Urinary bladder (tissue), 4 donors: ENCODE data around the gene ASIC3. TPM values are rescaled to one million over a fixed set of nuclear protein-coding genes. Genes with fewer than 3 reads are reported as not detected.
"Not testable (repeated sequence)": the region's sequence is repeated elsewhere in the genome, so short reads cannot be mapped to it uniquely, and the experiment has no call there.

Experiments
- DNase-seq: peaks from one replicate; pipeline ENCODE4 v3.0.0-alpha.2; 2015; ENCODE audit errors: extremely low spot score
- H3K27ac ChIP-seq: one replicate; pipeline ENCODE4 v1.5.1; 2013; ENCODE audit warnings: low read depth, mild to moderate bottlenecking, moderate library complexity
- H3K36me3 ChIP-seq: one replicate; pipeline ENCODE4 v1.6.1; 2013; ENCODE audit warnings: mild to moderate bottlenecking, moderate library complexity; ENCODE audit not compliant: insufficient read depth
- H3K4me1 ChIP-seq: one replicate; pipeline ENCODE4 v1.6.1; 2013; ENCODE audit warnings: mild to moderate bottlenecking, moderate library complexity; ENCODE audit not compliant: insufficient read depth
- H3K4me3 ChIP-seq: one replicate; pipeline ENCODE4 v1.5.1; 2013; ENCODE audit warnings: low read depth, low read length
- WGBS: extraction: QIAGEN DNeasy Blood & Tissue Kit; methylation state at CpG from one replicate; pipeline ENCODE4 v1.1.7; 2013; 5-methylcytosine and 5-hydroxymethylcytosine counted together
- polyA plus RNA-seq: library from polyadenylated mRNA; stranded (reverse); fragments of 200-250 nt; gene quantifications from one replicate; pipeline ENCODE4 v1.2.3, GENCODE V29; 2013
- total RNA-seq: library from RNA; depleted of rRNA; stranded (reverse); fragments of >200 nt; gene quantifications from one replicate; pipeline ENCODE4 v1.2.3, GENCODE V29; 2014
- donor health status: healthy with polysubstance abuse.
- donor health status: healthy.

ASIC3 gene
- total and polyA plus RNA-seq, 2 donors, result 1.1 to 2.0 TPM

DNA sequence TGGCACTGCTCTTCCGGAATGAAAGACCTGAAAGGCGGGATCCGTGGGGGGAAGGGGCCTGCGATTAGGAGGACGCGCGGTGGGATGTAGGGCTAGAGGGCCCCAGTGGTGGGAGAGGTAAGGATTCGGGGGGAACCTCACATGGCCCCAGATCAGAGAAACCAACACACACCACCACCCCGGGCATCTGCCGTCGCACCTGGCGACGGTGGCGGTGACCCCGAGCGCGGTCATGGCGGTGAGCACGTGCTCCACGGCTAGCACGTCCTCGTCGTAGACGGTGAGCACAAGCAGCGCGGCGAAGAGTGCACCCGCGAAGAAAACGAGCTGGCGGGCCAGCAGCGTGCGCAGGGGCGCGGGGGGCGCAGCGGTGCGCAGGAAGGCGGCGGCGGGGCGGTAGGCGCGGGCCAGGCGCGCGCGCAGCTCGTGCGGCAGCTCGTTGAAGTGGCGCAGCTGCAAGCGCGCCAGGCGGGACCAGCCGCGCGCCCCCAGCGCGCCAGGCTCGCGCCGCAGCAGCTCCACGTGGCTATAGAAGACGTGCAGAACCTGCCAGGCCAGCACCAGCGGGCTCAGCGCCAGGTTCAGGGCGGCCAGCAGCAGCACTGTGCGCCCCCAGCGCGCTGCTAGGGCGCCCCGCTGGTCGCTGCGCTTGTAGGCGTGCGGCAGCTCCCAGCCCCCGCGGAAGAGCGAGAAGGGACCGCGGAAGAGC, 29.8 kb upstream of the ASIC3 start:
- under 1% methylated on average over 82 of the region's 82 CpGs for WGBS
- Histone ChIP-seq H3K27ac (no peak overlapping the region), H3K36me3 (no peaks in the 10 kb centered on the region), H3K4me1 (no peaks in the 10 kb centered on the region), H3K4me3 (no peak overlapping the region)
- DNase-seq, result no peak

DNA sequence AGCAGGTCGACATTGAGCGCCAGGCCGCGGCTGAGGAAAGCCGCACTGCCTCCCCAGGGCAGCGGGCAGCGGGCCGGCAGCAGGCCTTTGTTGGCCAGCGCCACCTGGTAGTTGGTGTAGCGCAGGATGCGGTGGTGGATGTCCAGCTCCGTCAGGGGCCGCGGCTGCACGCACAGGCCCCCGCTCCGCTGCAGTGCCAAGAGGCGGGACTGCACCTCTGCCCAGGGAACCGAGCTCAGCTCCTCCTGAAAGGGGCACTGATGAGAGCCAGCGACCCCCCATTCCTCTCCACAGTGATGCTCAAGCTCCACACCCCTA, 29.2 kb upstream of the ASIC3 start:
- Histone ChIP-seq H3K36me3 (no peaks in the 10 kb centered on the region), H3K4me1 (no peaks in the 10 kb centered on the region), H3K27ac (no peak overlapping the region), H3K4me3 (no peak overlapping the region)
- 22% methylated on average over 20 of the region's 20 CpGs for WGBS
- no peak for DNase-seq

DNA sequence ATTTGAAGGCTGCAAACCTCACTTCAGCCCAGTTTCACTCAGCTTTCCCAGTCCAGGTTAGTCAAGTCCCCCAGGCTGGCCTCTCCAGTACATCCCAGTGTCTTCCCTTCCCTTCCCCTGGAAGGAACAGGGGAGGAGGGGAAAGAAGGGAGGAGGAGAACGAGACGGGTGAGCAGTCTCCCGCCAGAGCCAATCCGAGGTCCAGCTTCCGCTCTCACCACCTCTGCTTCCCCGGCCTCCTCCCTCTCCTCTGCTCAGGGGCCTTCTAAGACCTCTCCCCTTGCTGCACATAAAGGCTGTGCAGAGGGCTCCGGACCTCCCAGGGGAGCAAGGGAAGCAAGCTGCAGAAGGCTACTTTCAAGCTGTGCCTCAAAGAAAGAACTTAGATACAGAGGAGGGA, 28.1 kb upstream of the ASIC3 start:
- no peak for DNase-seq
- Histone ChIP-seq H3K4me3 (no peak overlapping the region), H3K36me3 (no peaks in the 10 kb centered on the region), H3K27ac (no peak overlapping the region), H3K4me1 (no peaks in the 10 kb centered on the region)
- 44% methylated on average over 7 of the region's 7 CpGs for WGBS

DNA sequence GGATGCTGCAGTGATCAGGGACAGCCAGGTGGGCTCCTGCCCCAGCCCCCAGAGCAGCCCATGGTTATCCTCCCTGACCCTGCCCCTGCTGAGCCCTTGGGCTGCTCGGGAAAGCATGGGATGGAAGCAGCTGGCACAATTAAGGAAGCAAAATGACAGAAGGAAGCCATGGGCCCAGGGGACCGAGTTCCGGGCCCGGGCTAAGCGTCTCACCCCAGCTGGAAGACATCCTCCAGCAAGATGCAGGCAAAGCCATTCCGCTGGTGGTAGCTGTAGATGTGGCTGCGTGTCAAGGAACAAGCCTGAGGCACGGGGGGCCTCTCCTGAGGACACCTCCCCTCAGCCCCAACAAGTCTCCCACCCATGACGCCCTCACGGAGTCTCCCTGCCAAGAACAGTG, 25.1 kb upstream of the ASIC3 start:
- DNase-seq, result no peak
- H3K36me3 ChIP-seq, result no peaks in the 10 kb centered on the region
- WGBS, result 68% methylated on average over 10 of the region's 10 CpGs

DNA sequence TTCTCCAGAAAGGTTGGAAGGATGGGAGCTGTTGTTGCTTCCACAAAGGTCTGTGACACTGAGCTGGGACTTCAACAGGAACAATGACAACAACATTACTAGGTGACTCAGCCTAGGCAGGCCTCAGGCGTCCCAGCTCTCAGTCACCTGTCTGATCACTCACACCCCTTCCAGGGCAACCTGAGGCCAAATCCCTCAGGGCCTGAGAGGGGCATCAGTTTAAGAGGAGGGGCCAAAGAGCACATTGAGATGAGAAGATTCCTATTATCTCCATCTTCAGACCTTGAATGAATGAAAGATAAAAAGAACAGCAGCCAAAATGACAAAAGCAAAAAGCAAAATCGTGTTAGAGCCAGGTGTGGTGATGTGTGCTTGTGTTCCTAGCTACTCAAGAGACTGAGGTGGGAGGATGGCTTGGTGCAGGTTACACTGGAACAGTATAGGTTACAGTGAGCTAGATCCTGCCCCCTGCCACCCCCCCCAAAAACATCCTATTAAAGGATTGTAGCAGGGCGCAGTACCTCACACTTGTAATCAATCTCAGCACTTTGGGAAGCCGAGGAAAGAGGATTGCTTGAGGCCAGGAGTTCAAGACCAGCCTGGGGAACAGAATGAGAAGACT, 23.8 kb upstream of the ASIC3 start, which contains the start of gene ATG9B:
Gene ATG9B (minus strand): TSS at position 60 of the 622 bp plus-strand sequence. CDS start 71 bp downstream, outside the sequence.
- Histone ChIP-seq H3K4me1 (no peaks in the 10 kb centered on the region), H3K27ac (no peak within 1 kb of the TSS), H3K36me3 (no peaks in the 10 kb centered on the region), H3K4me3 (no peak within 1 kb of the TSS)
- 71% methylated on average over 4 of the region's 4 CpGs for WGBS
- no peak for DNase-seq

More for the DNA sequence above, 25.1 kb upstream of the ASIC3 start:
- Histone ChIP-seq H3K27ac (no peak overlapping the region), H3K4me1 (no peaks in the 10 kb centered on the region), H3K4me3 (no peak overlapping the region)

DNA sequence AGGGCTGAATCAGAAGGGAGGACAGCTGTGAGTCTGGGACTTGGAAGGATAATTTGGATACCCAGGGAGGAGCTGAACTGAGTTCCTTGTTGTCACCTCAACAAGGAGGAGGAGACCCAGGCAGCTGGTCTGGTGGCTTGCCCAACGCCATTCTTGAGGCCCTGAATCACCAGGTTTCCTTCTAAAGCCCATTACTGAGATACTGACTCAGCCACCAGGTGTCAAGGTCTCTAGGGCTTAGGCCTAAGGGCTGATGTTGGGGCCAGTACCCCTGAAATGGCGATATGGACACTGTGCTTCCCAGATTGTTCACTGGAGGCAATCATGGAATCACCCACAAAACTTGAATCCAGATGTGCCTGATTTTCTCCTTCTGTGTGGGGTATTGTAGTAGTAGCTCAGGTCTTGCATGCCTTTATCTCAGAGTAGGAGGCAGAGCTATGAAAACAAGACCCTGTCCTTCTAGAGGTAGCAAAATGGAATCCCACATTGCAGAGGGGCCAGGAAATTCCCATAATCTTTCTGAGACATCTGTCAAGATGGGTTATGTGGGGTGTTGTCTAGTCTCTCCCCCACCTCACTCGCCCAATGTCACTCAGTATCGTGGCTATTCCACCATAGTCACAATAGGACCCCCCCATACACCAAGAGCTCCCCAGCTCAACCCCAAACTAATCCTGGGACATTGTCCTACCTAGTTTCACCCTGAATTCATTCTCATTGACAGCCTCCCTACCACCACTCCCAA, 22.2 kb upstream of the ASIC3 start:
- DNase-seq, result no peak
- H3K36me3 ChIP-seq, result no peaks in the 10 kb centered on the region
- no peaks in the 10 kb centered on the region for H3K4me1 ChIP-seq
- H3K4me3 ChIP-seq, result no peak overlapping the region
- 88% methylated on average over 4 of the region's 4 CpGs for WGBS
- no peak overlapping the region for H3K27ac ChIP-seq

DNA sequence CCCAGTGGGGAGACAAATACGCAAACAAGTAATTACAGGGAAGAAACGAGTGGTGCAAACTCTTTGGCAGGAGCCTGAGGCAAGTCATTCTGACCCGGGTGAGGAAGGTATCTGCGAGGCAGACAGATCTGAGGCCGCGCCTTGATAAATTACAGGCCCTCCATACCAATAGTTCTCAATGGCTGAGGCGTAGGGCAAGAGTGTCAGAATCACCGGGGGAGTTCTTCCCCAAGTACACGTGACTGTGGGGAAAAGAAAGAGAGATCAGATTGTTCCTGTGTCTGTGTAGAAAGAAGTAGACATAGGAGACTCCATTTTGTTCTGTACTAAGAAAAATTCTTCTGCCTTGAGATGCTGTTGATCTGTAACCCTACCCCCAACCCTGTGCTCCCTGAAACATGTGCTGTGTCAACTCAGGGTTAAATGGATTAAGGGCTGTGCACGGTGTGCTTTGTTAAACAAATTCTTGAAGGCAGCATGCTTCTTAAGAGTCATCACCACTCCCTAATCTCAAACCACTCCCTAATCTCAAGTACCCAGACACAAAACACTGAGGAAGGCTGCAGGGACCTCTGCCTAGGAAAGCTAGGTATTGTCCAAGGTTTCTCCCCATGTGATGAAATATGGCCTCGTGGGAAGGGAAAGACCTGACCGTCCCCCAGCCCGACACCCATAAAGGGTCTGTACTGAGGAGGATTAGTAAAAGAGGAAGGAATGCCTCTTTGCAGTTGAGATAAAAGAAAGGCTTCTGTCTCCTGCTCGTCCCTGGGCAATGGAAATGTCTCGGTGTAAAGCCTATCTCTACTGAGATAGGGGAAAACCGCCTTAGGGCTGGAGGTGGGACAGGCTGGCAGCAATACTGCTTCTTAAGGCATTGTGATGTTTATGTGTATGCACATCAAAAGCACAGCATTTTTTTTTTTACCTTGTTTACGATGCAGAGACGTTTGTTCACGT, 21.3 kb upstream of the ASIC3 start:
- H3K4me3 ChIP-seq, result not testable (repeated sequence)
- 41% methylated on average over 19 of the region's 19 CpGs for WGBS

DNA sequence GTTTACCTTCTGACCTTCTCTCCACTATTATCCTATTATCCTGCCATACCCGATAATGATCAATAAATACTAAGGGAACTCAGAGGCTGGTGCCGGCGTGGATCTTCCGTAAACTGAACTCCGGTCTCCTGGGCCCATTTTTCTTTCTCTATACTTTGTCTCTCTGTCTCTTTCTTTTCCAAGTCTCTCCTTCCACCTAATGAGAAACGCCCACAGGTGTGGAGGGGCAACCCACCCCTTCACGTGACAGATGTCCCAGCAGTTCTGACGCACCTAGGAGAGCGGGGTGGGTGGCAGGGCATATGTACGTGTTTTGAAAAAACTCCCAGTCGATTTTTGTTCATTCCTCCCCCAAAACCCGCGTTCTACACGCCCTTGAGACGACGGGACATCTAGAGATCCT, 20.6 kb upstream of the ASIC3 start:
- WGBS, result 10% methylated on average over 16 of the region's 16 CpGs
- not testable (repeated sequence) for H3K27ac ChIP-seq, H3K4me1 ChIP-seq, H3K36me3 ChIP-seq, DNase-seq
- peak overlapping the region; percentile 9 for H3K4me3 ChIP-seq

More for the DNA sequence above, 21.3 kb upstream of the ASIC3 start:
- not testable (repeated sequence) for H3K4me1 ChIP-seq, H3K36me3 ChIP-seq, DNase-seq, H3K27ac ChIP-seq

DNA sequence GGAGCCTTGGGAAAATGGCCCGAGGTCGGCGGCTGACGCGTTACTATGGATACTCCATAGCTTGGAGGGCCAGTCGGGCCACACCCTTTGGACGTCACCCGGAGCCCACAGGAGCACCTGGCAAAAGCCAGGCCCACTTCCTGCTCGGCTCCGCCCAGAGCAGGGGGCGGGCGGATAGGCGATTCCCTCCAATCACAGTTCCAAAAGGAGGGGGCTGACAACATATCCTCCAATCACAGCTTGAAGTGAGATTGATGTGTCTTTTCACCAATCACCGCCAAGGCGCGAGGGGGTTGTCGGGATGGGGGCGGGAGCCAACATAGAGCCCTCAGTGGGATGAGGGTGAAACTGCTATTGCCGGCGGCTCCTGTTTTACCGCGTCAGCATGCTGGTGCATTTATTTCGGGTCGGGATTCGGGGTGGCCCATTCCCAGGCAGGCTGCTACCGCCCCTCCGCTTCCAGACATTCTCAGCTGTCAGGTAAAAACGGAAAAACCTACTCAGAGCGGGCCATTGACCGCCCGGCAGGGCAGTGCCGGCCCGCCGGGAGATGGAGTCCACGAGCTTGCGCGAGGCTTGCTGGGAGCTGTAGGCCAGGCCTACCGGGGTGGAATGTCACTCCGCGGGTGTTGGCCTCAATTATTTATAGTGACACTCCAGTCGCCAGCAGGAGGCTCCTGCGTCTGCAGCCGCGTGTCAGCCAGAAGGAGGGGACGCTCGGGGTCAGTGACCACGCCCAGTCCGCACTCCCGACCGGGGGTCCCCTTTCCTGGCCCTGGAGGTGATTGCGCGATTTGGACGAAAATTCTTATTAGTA, 20.0 kb upstream of the ASIC3 start, which contains the start of gene ABCB8:
Gene ABCB8 (plus strand): TSS at position 320 of the 817 bp plus-strand sequence. CDS start 66 bp downstream, at position 386.
- WGBS, result under 1% methylated on average over 53 of the region's 53 CpGs
- Histone ChIP-seq H3K36me3 (no peaks in the 10 kb centered on the region), H3K4me3 (peak within 1 kb of the TSS; percentile 54), H3K27ac (peak within 1 kb of the TSS; percentile 35), H3K4me1 (no peaks in the 10 kb centered on the region)
- DNase-seq, result peak; percentile 99

DNA sequence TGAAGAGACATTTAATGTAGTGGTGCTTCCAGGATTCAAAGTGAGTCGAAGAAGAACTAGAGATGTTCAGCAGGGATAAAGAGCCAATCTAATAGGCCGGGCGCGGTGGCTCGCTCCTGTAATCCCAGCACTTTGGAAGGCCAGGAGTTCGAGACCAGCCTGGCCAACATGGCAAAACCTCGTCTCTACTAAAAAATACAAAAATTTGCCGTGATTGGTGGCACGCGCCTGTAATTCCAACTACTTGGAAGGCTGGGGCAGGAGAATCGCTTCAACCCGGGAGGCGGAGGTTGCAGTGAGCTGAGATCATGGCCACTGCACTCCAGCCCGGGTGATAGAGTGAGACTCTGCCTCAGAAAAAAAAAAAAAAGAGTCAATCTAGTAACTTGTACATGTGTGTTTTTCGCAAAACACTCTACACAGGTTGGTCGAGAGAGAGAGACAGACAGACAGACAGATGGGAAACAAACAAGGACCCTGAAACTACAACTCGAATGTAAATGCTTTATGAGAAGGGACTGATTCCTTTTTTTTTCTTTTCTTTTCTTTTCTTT, 19.3 kb upstream of the ASIC3 start:
- Histone ChIP-seq H3K36me3 (no peaks in the 10 kb centered on the region), H3K4me1 (no peaks in the 10 kb centered on the region), H3K4me3 (peak overlapping the region; percentile 54), H3K27ac (no peak overlapping the region)
- no peak for DNase-seq
- 49% methylated on average over 17 of the region's 17 CpGs for WGBS

DNA sequence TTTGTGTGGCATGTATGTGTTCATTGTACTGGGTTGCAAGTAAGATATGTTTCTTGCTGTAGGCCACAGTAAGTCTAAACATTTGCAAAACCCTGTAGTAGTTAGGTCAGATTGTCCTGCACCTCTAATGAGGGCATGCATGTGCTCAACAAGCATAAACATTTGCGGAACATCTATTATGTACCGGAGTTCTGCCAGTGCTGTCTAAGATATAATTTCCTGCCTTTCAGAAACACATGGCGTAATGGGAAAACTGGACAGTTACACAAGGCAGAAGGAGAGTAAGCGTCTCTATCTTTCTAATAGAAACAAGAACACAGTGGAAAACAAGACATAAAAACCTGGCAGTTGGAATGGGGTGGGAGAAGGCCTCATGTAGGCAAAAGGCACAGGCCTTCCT, 17.3 kb upstream of the ASIC3 start:
- Histone ChIP-seq H3K4me3 (no peak overlapping the region), H3K36me3 (no peaks in the 10 kb centered on the region), H3K27ac (no peak overlapping the region), H3K4me1 (no peaks in the 10 kb centered on the region)
- 92% methylated on average over 4 of the region's 4 CpGs for WGBS
- DNase-seq, result no peak
